Fibroblast of villous mesenchyme (primary cell): ENCODE data around the gene DAP. TPM values are rescaled to one million over a fixed set of nuclear protein-coding genes. Genes with fewer than 3 reads are reported as not detected.

Source experiments
- DNase-seq: peaks from one replicate; pipeline ENCODE4 v3.0.0-alpha.2; 2010; ENCODE audit warnings: low read depth
- H3K4me3 ChIP-seq: 2 replicates; pipeline ENCODE4 v1.5.1; 2011; ENCODE audit warnings: low read depth, mild to moderate bottlenecking, low read length
- CTCF ChIP-seq: IDR thresholded peaks from 2 replicates; pipeline ENCODE4 v1.5.1; 2012; ENCODE audit warnings: low read depth, mild to moderate bottlenecking, low read length; ENCODE audit not compliant: insufficient read depth
- total RNA-seq: library from RNA; depleted of rRNA; stranded (reverse); fragments of >200 nt; gene quantifications from 2 replicates; pipeline ENCODE4 v1.2.3, GENCODE V29; 2012

Gene DAP
- total RNA-seq, 1 donor, result 43.2 TPM

- H3K4me3 ChIP-seq, result no peak overlapping the region
- no peak for DNase-seq
- TF ChIP-seq CTCF, result no peak
Measured at GRCh38 chr5:10685115-10685521, 75.9 kb downstream of the DAP start.

GRCh38 chr5:10684303-10685086 is 76.5 kb downstream of the DAP start:
- DNase-seq, result no peak
- no peak overlapping the region for H3K4me3 ChIP-seq
- TF ChIP-seq CTCF, result no peak

- DNase-seq, result no peak
- H3K4me3 ChIP-seq, result no peak overlapping the region
- no peak for TF ChIP-seq CTCF
Measured at GRCh38 chr5:10682801-10683525, 78.1 kb downstream of the DAP start.

- no peak for TF ChIP-seq CTCF
- DNase-seq, result no peak
- no peak overlapping the region for H3K4me3 ChIP-seq
Measured at GRCh38 chr5:10681731-10682679, 79.0 kb downstream of the DAP start.

GRCh38 chr5:10680876-10681481 is 80.1 kb downstream of the DAP start:
- DNase-seq, result no peak
- no peak overlapping the region for H3K4me3 ChIP-seq
- no peak for TF ChIP-seq CTCF

GRCh38 chr5:10679336-10679988 is 81.6 kb downstream of the DAP start:
- no peak for DNase-seq
- no peak overlapping the region for H3K4me3 ChIP-seq
- no peak for TF ChIP-seq CTCF
